Measurements from ENCODE around the gene USP17L21. TPM values are rescaled to one million over a fixed set of nuclear protein-coding genes. Genes with fewer than 3 reads are reported as not detected.
"Not testable (repeated sequence)": the region's sequence is repeated elsewhere in the genome, so short reads cannot be mapped to it uniquely, and the experiment has no call there.

USP17L21 gene
- not detected in 2 replicates for polyA plus RNA-seq (2014; cell fraction: cytosol; rRNA removed)
- polyA plus RNA-seq (2014; cell fraction: nucleus; rRNA removed), result not detected in 2 replicates

- not testable (repeated sequence) for DNase-seq (ENCODE audit: low spot score)
Observed at GRCh38 chr4:9262572-9262971, at the start of gene USP17L21. Gene USP17L21 (plus strand): TSS chr4:9262872. CDS start chr4:9262872, 0 bp downstream.

- not testable (repeated sequence) for DNase-seq (ENCODE audit: low spot score)
Observed at GRCh38 chr4:9214701-9215100, 48.0 kb upstream of the USP17L21 start.

GRCh38 chr4:9215105-9215504 lies 47.6 kb upstream of the USP17L21 start, which contains the start of gene USP17L11:
Gene USP17L11 (plus strand): TSS chr4:9215405. CDS start chr4:9215405, 0 bp downstream.
- DNase-seq (ENCODE audit: low spot score), result not testable (repeated sequence)

GRCh38 chr4:9219852-9220251 lies 42.8 kb upstream of the USP17L21 start, which contains the start of gene USP17L12:
Gene USP17L12 (plus strand): TSS chr4:9220152. CDS start chr4:9220152, 0 bp downstream.
- DNase-seq (ENCODE audit: low spot score), result not testable (repeated sequence)

DNA sequence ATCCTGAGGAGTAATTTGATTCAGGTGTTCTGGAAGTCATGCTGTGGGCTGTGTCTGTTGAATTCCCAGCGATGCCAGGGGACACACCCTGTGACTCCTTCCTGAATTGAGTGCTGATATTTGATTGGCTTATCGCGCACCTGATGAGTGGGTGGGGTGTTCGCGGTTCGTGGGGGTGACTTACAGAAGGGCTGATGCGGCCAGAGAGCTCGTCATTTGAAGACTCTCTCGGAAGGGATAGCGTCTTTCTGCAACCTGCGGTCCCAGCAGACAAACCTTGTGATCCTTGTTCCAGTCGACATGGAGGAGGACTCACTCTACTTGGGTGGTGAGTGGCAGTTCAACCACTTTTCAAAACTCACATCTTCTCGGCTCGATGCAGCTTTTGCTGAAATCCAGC lies 38.1 kb upstream of the USP17L21 start, which contains the start of gene USP17L13:
Gene USP17L13, plus strand, starts transcription at position 301 of the 400 bp plus-strand sequence. Its CDS starts 0 bp downstream, at position 301.
- DNase-seq (ENCODE audit: low spot score), result not testable (repeated sequence)

DNA sequence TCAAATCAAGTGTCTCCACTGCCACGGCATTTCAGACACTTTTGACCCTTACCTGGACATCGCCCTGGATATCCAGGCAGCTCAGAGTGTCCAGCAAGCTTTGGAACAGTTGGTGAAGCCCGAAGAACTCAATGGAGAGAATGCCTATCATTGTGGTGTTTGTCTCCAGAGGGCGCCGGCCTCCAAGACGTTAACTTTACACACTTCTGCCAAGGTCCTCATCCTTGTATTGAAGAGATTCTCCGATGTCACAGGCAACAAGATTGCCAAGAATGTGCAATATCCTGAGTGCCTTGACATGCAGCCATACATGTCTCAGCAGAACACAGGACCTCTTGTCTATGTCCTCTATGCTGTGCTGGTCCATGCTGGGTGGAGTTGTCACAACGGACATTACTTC lies 32.4 kb upstream of the USP17L21 start:
- DNase-seq (ENCODE audit: low spot score), result not testable (repeated sequence)

DNA sequence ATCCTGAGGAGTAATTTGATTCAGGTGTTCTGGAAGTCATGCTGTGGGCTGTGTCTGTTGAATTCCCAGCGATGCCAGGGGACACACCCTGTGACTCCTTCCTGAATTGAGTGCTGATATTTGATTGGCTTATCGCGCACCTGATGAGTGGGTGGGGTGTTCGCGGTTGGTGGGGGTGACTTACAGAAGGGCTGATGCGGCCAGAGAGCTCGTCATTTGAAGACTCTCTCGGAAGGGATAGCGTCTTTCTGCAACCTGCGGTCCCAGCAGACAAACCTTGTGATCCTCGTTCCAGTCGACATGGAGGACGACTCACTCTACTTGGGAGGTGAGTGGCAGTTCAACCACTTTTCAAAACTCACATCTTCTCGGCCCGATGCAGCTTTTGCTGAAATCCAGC lies 28.6 kb upstream of the USP17L21 start, which contains the start of gene USP17L15:
Gene USP17L15, plus strand, starts transcription at position 301 of the 400 bp plus-strand sequence. Its CDS starts 0 bp downstream, at position 301.
- DNase-seq (ENCODE audit: low spot score), result not testable (repeated sequence)

- peak; percentile 0 for DNase-seq (ENCODE audit: low spot score)
Observed at GRCh38 chr4:9238461-9238860, 24.2 kb upstream of the USP17L21 start.

DNA sequence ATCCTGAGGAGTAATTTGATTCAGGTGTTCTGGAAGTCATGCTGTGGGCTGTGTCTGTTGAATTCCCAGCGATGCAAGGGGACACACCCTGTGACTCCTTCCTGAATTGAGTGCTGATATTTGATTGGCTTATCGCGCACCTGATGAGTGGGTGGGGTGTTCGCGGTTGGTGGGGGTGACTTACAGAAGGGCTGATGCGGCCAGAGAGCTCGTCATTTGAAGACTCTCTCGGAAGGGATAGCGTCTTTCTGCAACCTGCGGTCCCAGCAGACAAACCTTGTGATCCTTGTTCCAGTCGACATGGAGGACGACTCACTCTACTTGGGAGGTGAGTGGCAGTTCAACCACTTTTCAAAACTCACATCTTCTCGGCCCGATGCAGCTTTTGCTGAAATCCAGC lies 19.1 kb upstream of the USP17L21 start, which contains the start of gene USP17L17:
Gene USP17L17, plus strand, starts transcription at position 301 of the 400 bp plus-strand sequence. Its CDS starts 0 bp downstream, at position 301.
- DNase-seq (ENCODE audit: low spot score), result not testable (repeated sequence)

GRCh38 chr4:9247953-9248680 lies 14.6 kb upstream of the USP17L21 start, which contains the start of gene USP17L18:
Gene USP17L18 (plus strand): TSS chr4:9248630. CDS start chr4:9248630, 0 bp downstream.
- DNase-seq (ENCODE audit: low spot score), result peak; percentile 0

DNA sequence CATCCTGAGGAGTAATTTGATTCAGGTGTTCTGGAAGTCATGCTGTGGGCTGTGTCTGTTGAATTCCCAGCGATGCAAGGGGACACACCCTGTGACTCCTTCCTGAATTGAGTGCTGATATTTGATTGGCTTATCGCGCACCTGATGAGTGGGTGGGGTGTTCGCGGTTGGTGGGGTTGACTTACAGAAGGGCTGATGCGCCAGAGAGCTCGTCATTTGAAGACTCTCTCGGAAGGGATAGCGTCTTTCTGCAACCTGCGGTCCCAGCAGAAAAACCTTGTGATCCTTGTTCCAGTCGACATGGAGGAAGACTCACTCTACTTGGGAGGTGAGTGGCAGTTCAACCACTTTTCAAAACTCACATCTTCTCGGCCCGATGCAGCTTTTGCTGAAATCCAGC lies 9.6 kb upstream of the USP17L21 start, which contains the start of gene USP17L19:
Gene USP17L19, plus strand, starts transcription at position 301 of the 400 bp plus-strand sequence. Its CDS starts 0 bp downstream, at position 301.
- DNase-seq (ENCODE audit: low spot score), result not testable (repeated sequence)

- DNase-seq (ENCODE audit: low spot score), result not testable (repeated sequence)
Observed at GRCh38 chr4:9257824-9258223, 4.8 kb upstream of the USP17L21 start, which contains the start of gene USP17L20. Gene USP17L20 (plus strand): TSS chr4:9258124. CDS start chr4:9258124, 0 bp downstream.

- not testable (repeated sequence) for DNase-seq (ENCODE audit: low spot score)
Observed at GRCh38 chr4:9267319-9267718, 4.6 kb downstream of the USP17L21 start, which contains the start of gene USP17L22. Gene USP17L22 (plus strand): TSS chr4:9267619. CDS start chr4:9267619, 0 bp downstream.

- DNase-seq (ENCODE audit: low spot score), result not testable (repeated sequence)
Observed at GRCh38 chr4:9271719-9272118, 9.0 kb downstream of the USP17L21 start.

All from SK-N-DZ (cell line).